Measurements from ENCODE around the gene CALML6.
A peak's percentile ranks its signal among the peaks of the same experiment; 100 is the strongest.

Gene CALML6

GRCh38 chr1:1892079-1892762 lies 22.8 kb upstream of the CALML6 start:
- DNase-seq = no peak

GRCh38 chr1:1892763-1893120 lies 22.3 kb upstream of the CALML6 start:
- no peak for DNase-seq

GRCh38 chr1:1893291-1893985 lies 21.6 kb upstream of the CALML6 start:
- DNase-seq = no peak

GRCh38 chr1:1893997-1894353 lies 21.1 kb upstream of the CALML6 start:
- no peak for DNase-seq

- DNase-seq = no peak
These were observed 20.6 kb upstream of the CALML6 start for GRCh38 chr1:1894354-1895059.

GRCh38 chr1:1895060-1895418 lies 20.0 kb upstream of the CALML6 start:
- DNase-seq = no peak

GRCh38 chr1:1895456-1896336 lies 19.4 kb upstream of the CALML6 start:
- no peak for DNase-seq

- DNase-seq = no peak
These were observed 16.7 kb upstream of the CALML6 start for GRCh38 chr1:1898246-1898933.

- DNase-seq = no peak
These were observed 15.6 kb upstream of the CALML6 start for GRCh38 chr1:1899266-1899966.

GRCh38 chr1:1899967-1900327 lies 15.1 kb upstream of the CALML6 start:
- no peak for DNase-seq

GRCh38 chr1:1900883-1901640 lies 14.0 kb upstream of the CALML6 start:
- DNase-seq = no peak

GRCh38 chr1:1901641-1902294 lies 13.3 kb upstream of the CALML6 start:
- no peak for DNase-seq

GRCh38 chr1:1903224-1903623 lies 11.8 kb upstream of the CALML6 start:
- no peak for DNase-seq

- peak; percentile 70 for DNase-seq
These were observed 8.6 kb upstream of the CALML6 start for GRCh38 chr1:1906185-1907097.

GRCh38 chr1:1907098-1907736 lies 7.8 kb upstream of the CALML6 start:
- peak; percentile 77 for DNase-seq

GRCh38 chr1:1908506-1908791 lies 6.6 kb upstream of the CALML6 start:
- no peak for DNase-seq

- DNase-seq = no peak
These were observed 5.0 kb upstream of the CALML6 start for GRCh38 chr1:1910033-1910465.

GRCh38 chr1:1910651-1911331 lies 4.3 kb upstream of the CALML6 start:
- DNase-seq = no peak
